Lung (tissue), 12 donors: ENCODE data around the gene PRSS1. TPM values are rescaled to one million over a fixed set of nuclear protein-coding genes. Genes with fewer than 3 reads are reported as not detected.
"Not testable (repeated sequence)": the region's sequence is repeated elsewhere in the genome, so short reads cannot be mapped to it uniquely, and the experiment has no call there.

Source experiments
- ATAC-seq: fragments of 200-7000 bp; cut with Tn5 transposase; one replicate; pipeline ENCODE4 v1.9.1; 2020; ENCODE audit warnings: moderate number of reproducible peaks; ENCODE audit not compliant: insufficient read depth, low FRiP score
- DNase-seq, 3 donors: peaks; one replicate each; pipeline ENCODE4 v3.0.0-alpha.2; 2013 to 2017
- H3K27ac ChIP-seq, 2 donors: one replicate each; pipeline ENCODE4 v1.5.1; 2013; ENCODE audit warnings: mild to moderate bottlenecking in 2 of 2, moderate library complexity in 2 of 2, control low read depth in 1 of 2, inconsistent platforms in 1 of 2, low read depth in 1 of 2, low read length in 1 of 2
- H3K27me3 ChIP-seq, 3 donors: one replicate each; pipeline ENCODE4 v1.5.1; 2013; ENCODE audit warnings: low read length in 2 of 3; ENCODE audit not compliant: control insufficient read depth in 3 of 3, insufficient read depth in 3 of 3
- H3K36me3 ChIP-seq, 4 donors: one replicate each; pipeline ENCODE4 v1.5.1; 2013; ENCODE audit warnings: low read length in 4 of 4, mild to moderate bottlenecking in 1 of 4, moderate library complexity in 1 of 4; ENCODE audit not compliant: control insufficient read depth in 4 of 4, insufficient read depth in 4 of 4
- H3K4me1 ChIP-seq, 5 donors: one replicate each; pipeline ENCODE4 v1.5.1; 2013; ENCODE audit warnings: low read length in 5 of 5, mild to moderate bottlenecking in 2 of 5, moderate library complexity in 1 of 5; ENCODE audit not compliant: control insufficient read depth in 5 of 5, insufficient read depth in 5 of 5
- H3K4me3 ChIP-seq: one replicate; pipeline ENCODE4 v1.5.1; 2013; ENCODE audit warnings: mild to moderate bottlenecking, control low read depth, moderate library complexity
- H3K9ac ChIP-seq, 2 donors: one replicate each; pipeline ENCODE4 v1.5.1; 2013; ENCODE audit warnings: low read length in 2 of 2, control low read depth in 1 of 2; ENCODE audit not compliant: insufficient read depth in 1 of 2
- H3K9me3 ChIP-seq, 4 donors: one replicate each; pipeline ENCODE4 v1.5.1; 2013; ENCODE audit warnings: low read length in 3 of 4, mild to moderate bottlenecking in 1 of 4, moderate library complexity in 1 of 4; ENCODE audit not compliant: control insufficient read depth in 4 of 4, insufficient read depth in 3 of 4
- CTCF ChIP-seq: IDR thresholded peaks from 2 replicates; pipeline ENCODE4 v1.5.1; 2012; ENCODE audit warnings: mild to moderate bottlenecking; ENCODE audit errors: control extremely low read depth, extremely low read depth
- WGBS, 2 donors: extraction: QIAGEN DNeasy Blood & Tissue Kit; methylation state at CpG; one replicate each; pipeline ENCODE4 v1.1.7; 2013; 5-methylcytosine and 5-hydroxymethylcytosine counted together
- polyA plus RNA-seq, 2 donors: library from polyadenylated mRNA; stranded (reverse); fragments of 200-250 nt; gene quantifications; one replicate each; pipeline ENCODE4 v1.2.1, GENCODE V29; 2013
- total RNA-seq, 2 donors: library from RNA; depleted of rRNA in 1 of 2; stranded (reverse); fragments of >200 nt in 1 of 2; gene quantifications; one replicate each; pipeline ENCODE4 v1.2.1, GENCODE V29; 2014 to 2021
- donor health status: control.
- donor health status: control.
- donor health status: Bipolar disorder and iron deficiency.
- donor health status: healthy.
- donor health status: DM: yes; HTN: yes; CAD: no.

Gene PRSS1
- total and polyA plus RNA-seq, 4 donors = 0.41 to 16.8 (median 1.1) TPM; not detected in 1

- H3K4me3 ChIP-seq = no peak overlapping the region
- no peaks in the 10 kb centered on the region for H3K36me3 ChIP-seq
- ATAC-seq (no peak), DNase-seq (no peak)
- no peaks in the 10 kb centered on the region for H3K4me1 ChIP-seq
- H3K9me3 ChIP-seq = no peaks in the 10 kb centered on the region
- H3K27me3 ChIP-seq = no peaks in the 10 kb centered on the region
- TF ChIP-seq CTCF = no peak
- no peak overlapping the region for H3K27ac ChIP-seq
- H3K9ac ChIP-seq = no peak overlapping the region
- 97 to 100% methylated on average over 1 of the region's 1 CpG for WGBS, 2 donors
These were observed 12.8 kb downstream of the PRSS1 start for GRCh38 chr7:142762104-142762503.

- ATAC-seq = no peak
- WGBS, 2 donors = 67 to 72% methylated on average over 3 of the region's 3 CpGs
- no peaks in the 10 kb centered on the region for H3K9me3 ChIP-seq
- TF ChIP-seq CTCF = no peak
- no peak overlapping the region for H3K9ac ChIP-seq
- H3K27me3 ChIP-seq = no peaks in the 10 kb centered on the region
- no peaks in the 10 kb centered on the region for H3K36me3 ChIP-seq
- H3K4me1 ChIP-seq = no peaks in the 10 kb centered on the region
- no peak overlapping the region for H3K4me3 ChIP-seq
- H3K27ac ChIP-seq = no peak overlapping the region
- no peak for DNase-seq
These were observed 18.2 kb downstream of the PRSS1 start for GRCh38 chr7:142767451-142767850.

GRCh38 chr7:142767861-142768260 lies 18.6 kb downstream of the PRSS1 start:
- no peaks in the 10 kb centered on the region for H3K9me3 ChIP-seq
- 77 to 85% methylated on average over 1 of the region's 1 CpG for WGBS, 2 donors
- no peak overlapping the region for H3K4me3 ChIP-seq
- TF ChIP-seq CTCF = no peak
- DNase-seq (no peak), ATAC-seq (no peak)
- no peaks in the 10 kb centered on the region for H3K27me3 ChIP-seq
- no peaks in the 10 kb centered on the region for H3K36me3 ChIP-seq
- no peak overlapping the region for H3K27ac ChIP-seq
- H3K9ac ChIP-seq = no peak overlapping the region
- H3K4me1 ChIP-seq = no peaks in the 10 kb centered on the region

- not testable (repeated sequence) for ATAC-seq, H3K9me3 ChIP-seq, H3K4me1 ChIP-seq, H3K27ac ChIP-seq, H3K36me3 ChIP-seq, H3K27me3 ChIP-seq, DNase-seq, H3K4me3 ChIP-seq, H3K9ac ChIP-seq
- WGBS, 2 donors = 70 to 84% methylated on average over 3 of the region's 3 CpGs
These were observed 19.6 kb downstream of the PRSS1 start for GRCh38 chr7:142768885-142769284.
